Measurements from ENCODE around the gene ZNF839.

GRCh38 chr14:102318781-102319276 lies 717 bp upstream of the ZNF839 start:
- TF ChIP-seq TCF7L2 (IDR thresholded peaks at IDR 0.05; ENCODE audit: borderline replicate concordance, low read depth, low read length), result no peak
- no peak for TF ChIP-seq ZNF433 (tag by site-specific recombination; IDR thresholded peaks at IDR 0.05; ENCODE audit: low read depth)
